ENCODE results near the gene IKZF1. TPM values are rescaled to one million over a fixed set of nuclear protein-coding genes. Genes with fewer than 3 reads are reported as not detected.

Gene IKZF1
- total and polyA plus RNA-seq, 10 donors = 36.4 to 389 (median 231) TPM

DNA sequence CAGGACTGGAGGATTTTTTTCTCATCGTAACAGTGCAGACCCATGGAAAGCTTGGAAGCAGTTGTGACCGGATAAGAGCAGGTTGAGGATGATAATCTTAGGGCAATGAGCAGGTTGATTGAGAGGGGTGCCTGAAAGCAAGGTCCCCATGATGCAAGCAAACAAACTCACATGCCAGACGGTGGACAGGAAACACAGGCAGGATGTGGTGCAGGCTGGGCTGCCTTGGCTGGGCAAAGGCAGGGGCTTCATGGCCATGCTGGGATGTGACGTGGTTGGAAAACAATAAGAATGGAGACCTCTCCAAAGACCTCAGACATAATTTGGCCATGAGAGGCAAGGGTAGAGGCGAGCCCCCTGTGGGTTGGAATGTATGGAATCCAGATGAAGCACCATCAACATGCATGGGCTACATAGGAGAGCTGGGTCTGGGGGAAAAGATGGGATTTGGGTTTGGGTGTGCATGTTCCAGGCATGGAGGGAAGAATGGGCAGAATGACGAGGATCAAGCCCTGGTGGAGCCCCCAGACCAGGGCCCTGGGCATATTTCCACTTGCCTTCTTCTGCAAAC, 58.3 kb downstream of the IKZF1 start:
- H3K4me3 ChIP-seq = no peak overlapping the region
- peak overlapping the region; percentile 59 to 92 (median 80) for H3K27ac ChIP-seq
- peak in 2 of 3 donors; percentile 63 to 84 for TF ChIP-seq POLR2AphosphoS5 (IDR thresholded peaks at IDR 0.05)
- TF ChIP-seq, protein P1, sequence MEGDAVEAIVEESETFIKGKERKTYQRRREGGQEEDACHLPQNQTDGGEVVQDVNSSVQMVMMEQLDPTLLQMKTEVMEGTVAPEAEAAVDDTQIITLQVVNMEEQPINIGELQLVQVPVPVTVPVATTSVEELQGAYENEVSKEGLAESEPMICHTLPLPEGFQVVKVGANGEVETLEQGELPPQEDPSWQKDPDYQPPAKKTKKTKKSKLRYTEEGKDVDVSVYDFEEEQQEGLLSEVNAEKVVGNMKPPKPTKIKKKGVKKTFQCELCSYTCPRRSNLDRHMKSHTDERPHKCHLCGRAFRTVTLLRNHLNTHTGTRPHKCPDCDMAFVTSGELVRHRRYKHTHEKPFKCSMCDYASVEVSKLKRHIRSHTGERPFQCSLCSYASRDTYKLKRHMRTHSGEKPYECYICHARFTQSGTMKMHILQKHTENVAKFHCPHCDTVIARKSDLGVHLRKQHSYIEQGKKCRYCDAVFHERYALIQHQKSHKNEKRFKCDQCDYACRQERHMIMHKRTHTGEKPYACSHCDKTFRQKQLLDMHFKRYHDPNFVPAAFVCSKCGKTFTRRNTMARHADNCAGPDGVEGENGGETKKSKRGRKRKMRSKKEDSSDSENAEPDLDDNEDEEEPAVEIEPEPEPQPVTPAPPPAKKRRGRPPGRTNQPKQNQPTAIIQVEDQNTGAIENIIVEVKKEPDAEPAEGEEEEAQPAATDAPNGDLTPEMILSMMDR (IDR thresholded peaks at IDR 0.05 in 8 of 11, conservative IDR thresholded peaks at IDR 0.05 in 3 of 11) = no peak
- H3K4me1 ChIP-seq = peaks cover 20 to 100% (median 89%) of the 10 kb centered on the region in 6 donors
- no peaks in the 10 kb centered on the region for H3K27me3 ChIP-seq (replicated peaks in 1 of 7)
- no peaks in the 10 kb centered on the region for H3K9me3 ChIP-seq
- 39 to 52% (median 47%) methylated on average over 6 of the region's 6 CpGs for WGBS, 5 donors
- DNase-seq = peak; percentile 88
- peaks cover 0 to 99% (median 19%) of the 10 kb centered on the region in 6 donors for H3K36me3 ChIP-seq
- intact Hi-C loops (cut with DNase I; ENCODE audit: low total_unique reads) = loop anchor here (10.0 kb wide), 1 partner anchor 48 kb away; no protein-coding TSS in a partner anchor

DNA sequence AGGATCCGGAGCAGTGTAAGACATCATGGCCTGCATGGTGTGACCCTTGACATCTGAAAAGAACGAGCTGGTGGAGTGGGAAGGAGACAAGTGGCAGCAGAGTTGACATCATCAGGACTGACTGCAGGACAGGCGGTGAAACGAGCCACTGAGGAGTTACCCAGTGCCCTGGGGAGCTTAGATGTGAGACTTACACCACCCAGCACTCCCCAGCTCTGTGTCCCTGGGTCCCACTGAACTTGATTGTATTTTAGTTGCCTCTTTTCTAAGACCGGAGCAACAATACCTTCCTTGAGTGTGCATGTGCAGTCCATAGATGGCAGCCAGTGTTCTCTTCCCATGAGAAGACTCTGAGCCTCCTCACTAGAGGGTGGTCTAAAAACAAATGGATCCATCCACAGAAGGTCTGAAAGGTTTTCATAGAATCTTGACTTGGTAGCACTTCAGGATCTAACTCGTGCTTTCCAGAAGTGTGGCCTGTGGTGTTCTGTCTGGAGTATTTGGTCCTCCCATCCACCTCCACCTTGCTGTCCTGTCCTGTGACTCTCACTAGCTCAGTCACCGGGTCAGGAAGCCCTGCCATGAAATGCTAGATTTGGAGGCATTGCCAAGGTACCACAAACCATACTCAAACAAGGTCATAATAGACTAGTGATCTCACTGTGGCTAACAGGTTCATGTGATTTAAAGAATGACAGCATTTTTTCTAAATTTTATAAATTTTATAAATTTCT, 59.0 kb downstream of the IKZF1 start:
- peak overlapping the region; percentile 28 to 92 (median 80) for H3K27ac ChIP-seq

GRCh38 chr7:50364645-50365044, 60.1 kb downstream of the IKZF1 start:
- H3K27ac ChIP-seq = peak overlapping the region; percentile 10 to 92 (median 57)
- 59 to 78% (median 78%) methylated on average over 3 of the region's 3 CpGs for WGBS, 5 donors

More for the DNA sequence above, 59.0 kb downstream of the IKZF1 start:
- peaks cover 25 to 100% (median 86%) of the 10 kb centered on the region in 6 donors for H3K4me1 ChIP-seq
- H3K9me3 ChIP-seq = peaks cover 0 to 2% (median 0%) of the 10 kb centered on the region in 8 donors
- no peak for DNase-seq
- peak overlapping the region in 1 of 8 donors; percentile 8 for H3K4me3 ChIP-seq
- H3K36me3 ChIP-seq = peaks cover 0 to 99% (median 19%) of the 10 kb centered on the region in 6 donors
- TF ChIP-seq, protein P1 (IDR thresholded peaks at IDR 0.05 in 8 of 11, conservative IDR thresholded peaks at IDR 0.05 in 3 of 11) = no peak
- TF ChIP-seq POLR2AphosphoS5 (IDR thresholded peaks at IDR 0.05) (peak in 1 of 3 donors; percentile 32), POLR2A (IDR thresholded peaks at IDR 0.05) (no peak)
- intact Hi-C loops (cut with DNase I; ENCODE audit: low total_unique reads) = loop anchor here (10.0 kb wide), 1 partner anchor 49 kb away; no protein-coding TSS in a partner anchor
- H3K27me3 ChIP-seq (replicated peaks in 1 of 7) = no peaks in the 10 kb centered on the region
- WGBS, 5 donors = 77 to 82% (median 80%) methylated on average over 7 of the region's 7 CpGs

More at GRCh38 chr7:50364645-50365044, 60.1 kb downstream of the IKZF1 start:
- Histone ChIP-seq H3K9me3 (peaks cover 0 to 13% (median 9%) of the 10 kb centered on the region in 8 donors), H3K4me3 (no peak overlapping the region), H3K27me3 (replicated peaks in 1 of 7) (no peaks in the 10 kb centered on the region), H3K4me1 (peaks cover 18 to 100% (median 75%) of the 10 kb centered on the region in 6 donors), H3K36me3 (peaks cover 0 to 99% (median 14%) of the 10 kb centered on the region in 6 donors)
- peak in 1 of 3 donors; percentile 28 for TF ChIP-seq POLR2AphosphoS5 (IDR thresholded peaks at IDR 0.05)
- TF ChIP-seq, protein P1 (IDR thresholded peaks at IDR 0.05 in 8 of 11, conservative IDR thresholded peaks at IDR 0.05 in 3 of 11) = no peak
- intact Hi-C loops (cut with DNase I; ENCODE audit: low total_unique reads) = loop anchor here (10.0 kb wide), 1 partner anchor 50 kb away; no protein-coding TSS in a partner anchor
- DNase-seq = no peak
